HepG2 (cell line): Measurements from ENCODE around the gene ABHD17C. TPM values are rescaled to one million over a fixed set of nuclear protein-coding genes. Genes with fewer than 3 reads are reported as not detected.

ENCODE experiments used
- ATAC-seq: fragments of 200-7000 bp; cut with Tn5 transposase; 3 replicates; pipeline ENCODE4 v1.9.1; 2020; ENCODE audit warnings: mild to moderate bottlenecking, moderate library complexity
- BruUV-seq: library from RNA; stranded (reverse); fragments of 400-500 nt; replicated peaks from 2 replicates; lab custom pipeline; 2021; lab: Mats Ljungman, UMichigan
- CTCF ChIA-PET: fragments of 300-600 bp; formaldehyde crosslinking; extraction: SDS; loops from one replicate; lab custom pipeline; 2021; ENCODE audit warnings: low total read pairs, inconsistent platforms, low intra/inter-chr PET ratio; lab: Yijun Ruan, JAX
- POLR2A ChIA-PET: fragments of 350-600 bp; sonication (Branson Sonifier 250); formaldehyde crosslinking; loops from one replicate; lab custom pipeline; 2020; ENCODE audit warnings: antibody characterized with exemption, inconsistent platforms; lab: Yijun Ruan, JAX
- DNase-seq: peaks from one replicate; pipeline ENCODE4 v3.0.0-alpha.2; 2015; ENCODE audit warnings: low spot score
- FAIRE-seq: peaks from 3 replicates; lab custom pipeline; 2011; peaks lifted over from hg19 to GRCh38; lab: Jason Lieb, UNC
- H2AFZ ChIP-seq: one replicate; pipeline ENCODE4 v1.6.1; 2011; ENCODE audit warnings: low read length, inconsistent platforms
- H3K27ac ChIP-seq: fragments of 300-600 bp; 3 replicates; pipeline ENCODE4 v1.8.0; 2011; ENCODE audit warnings: mixed run types, mild to moderate bottlenecking, mixed read lengths, low read length, inconsistent platforms; ENCODE audit not compliant: insufficient read depth; ENCODE audit errors: extremely low read length
- H3K27me3 ChIP-seq, 2 experiments: fragments of 200-600 bp in 1 of 2; 2 replicates in 1 of 2; 3 replicates in 1 of 2; pipeline versions ENCODE4 v1.6.0 to v1.8.0; 2011; ENCODE audit warnings: low read length in 2 of 2, mild to moderate bottlenecking in 2 of 2, moderate library complexity in 2 of 2, inconsistent platforms in 1 of 2; ENCODE audit not compliant: insufficient read depth in 2 of 2, control insufficient read depth in 1 of 2
- H3K36me3 ChIP-seq, 2 experiments: fragments of 200-600 bp in 1 of 2; replicated peaks in 1 of 2; 2 replicates in 1 of 2; 3 replicates in 1 of 2; pipeline versions ENCODE4 v1.5.1 to v1.8.0; 2011; ENCODE audit warnings: low read length in 2 of 2, inconsistent platforms in 1 of 2; ENCODE audit not compliant: insufficient read depth in 2 of 2, control insufficient read depth in 1 of 2
- H3K4me1 ChIP-seq: 2 replicates; pipeline ENCODE4 v1.5.1; 2012; ENCODE audit warnings: low read length, inconsistent platforms; ENCODE audit not compliant: insufficient read depth
- H3K4me2 ChIP-seq: 2 replicates; pipeline ENCODE4 v1.6.0; 2011; ENCODE audit warnings: low read depth, low read length, inconsistent platforms
- H3K4me3 ChIP-seq, 3 experiments: fragments of 200-600 bp in 1 of 3; sonication (generic), shearing (Covaris generic) in 1 of 3; replicated peaks in 1 of 3; 2 replicates each; pipeline ENCODE4 v1.5.1; 2011 to 2016; ENCODE audit warnings: low read length in 3 of 3, inconsistent platforms in 2 of 3, low read depth in 2 of 3, mild to moderate bottlenecking in 2 of 3, control low read depth in 1 of 3, mixed read lengths in 1 of 3; ENCODE audit not compliant: insufficient read depth in 1 of 3
- H3K79me2 ChIP-seq: one replicate; pipeline ENCODE4 v1.6.1; 2011; ENCODE audit warnings: low read length, inconsistent platforms; ENCODE audit not compliant: insufficient read depth
- H3K9ac ChIP-seq: 2 replicates; pipeline ENCODE4 v1.6.0; 2011; ENCODE audit warnings: mild to moderate bottlenecking, low read depth, low read length, inconsistent platforms; ENCODE audit not compliant: insufficient read depth
- H3K9me3 ChIP-seq: 2 replicates; pipeline ENCODE4 v1.5.1; 2012; ENCODE audit warnings: mild to moderate bottlenecking, low read length
- H4K20me1 ChIP-seq: 2 replicates; pipeline ENCODE4 v1.6.0; 2011; ENCODE audit warnings: inconsistent platforms, mild to moderate bottlenecking, low read length, moderate library complexity; ENCODE audit not compliant: insufficient read depth
- BATF2 ChIP-seq: sonication (generic); formaldehyde crosslinking; IDR thresholded peaks from 2 replicates; pipeline ENCODE4 v1.8.0; 2022; ENCODE audit warnings: mild to moderate bottlenecking, missing genetic modification reagents, moderate library complexity
- IRF2 ChIP-seq: IDR thresholded peaks from 2 replicates; pipeline ENCODE4 v1.6.1; 2018; ENCODE audit warnings: missing genetic modification reagents, missing compliant biosample characterization
- KDM5A ChIP-seq: fragments of 200-600 bp; sonication (generic); IDR thresholded peaks from 2 replicates; pipeline ENCODE4 v1.7.0; 2018; ENCODE audit warnings: antibody characterized with exemption, mild to moderate bottlenecking, low read length, borderline replicate concordance
- MTA3 ChIP-seq: sonication (generic); formaldehyde crosslinking; IDR thresholded peaks from 2 replicates; pipeline ENCODE4 v1.4.0; 2020; ENCODE audit warnings: missing genetic modification reagents
- MZF1 ChIP-seq: sonication (generic); formaldehyde crosslinking; IDR thresholded peaks from 2 replicates; pipeline ENCODE4 v1.8.1; 2023; ENCODE audit warnings: mild to moderate bottlenecking, missing genetic modification reagents, borderline replicate concordance
- PAF1 ChIP-seq: IDR thresholded peaks from 2 replicates; pipeline ENCODE4 v1.6.1; 2016; ENCODE audit warnings: missing genetic modification reagents, missing compliant biosample characterization
- THAP8 ChIP-seq: sonication (generic); formaldehyde crosslinking; IDR thresholded peaks from 2 replicates; pipeline ENCODE4 v1.5.1; 2020; ENCODE audit warnings: missing genetic modification reagents, mild to moderate bottlenecking, borderline replicate concordance
- ZNF414 ChIP-seq: sonication (generic); formaldehyde crosslinking; IDR thresholded peaks from 2 replicates; pipeline ENCODE4 v1.5.0; 2020; ENCODE audit warnings: missing genetic modification reagents
- WGBS: methylation state at CpG from one replicate; pipeline ENCODE4 v1.1.6; 2017; ENCODE audit warnings: low lambda C conversion rate; 5-methylcytosine and 5-hydroxymethylcytosine counted together
- in situ Hi-C: cut with HindIII; loops from 2 replicates; pipeline ENCODE4 v1.10.0; 2017; ENCODE audit warnings: low pct_unique_long_range_greater_than_20kb; ENCODE audit not compliant: extremely low pct_ligation_motif_present
- intact Hi-C: fragments of 100-400 bp; cut with micrococcal nuclease; formaldehyde crosslinking; loops from one replicate; pipeline ENCODE4 v1.10.0; 2022; ENCODE audit not compliant: unreplicated experiment
- polyA plus RNA-seq, 8 experiments: library from polyadenylated mRNA; depleted of rRNA in 3 of 8; stranded (reverse) in 7 of 8; unstranded in 1 of 8; fragments of >200 nt; fragmentation: Illumina TruSeq in 4 of 8; extraction: Trizol in 4 of 8; gene quantifications; 2 replicates each; pipeline versions ENCODE4 v1.2.1 to v1.2.3, GENCODE V29; 2011 to 2016; ENCODE audit warnings: low read depth in 4 of 8, missing spikeins in 1 of 8, mixed read lengths in 1 of 8; ENCODE audit not compliant: insufficient read depth in 1 of 8
- total RNA-seq, 5 experiments: library from RNA; depleted of rRNA; stranded (reverse); fragments of >200 nt; fragmentation: Illumina TruSeq; extraction: Trizol; gene quantifications; 2 replicates each; pipeline ENCODE4 v1.2.3, GENCODE V29; 2016; ENCODE audit warnings: low read depth in 1 of 5
- TF ChIP-seq, protein P1 (sequence below): sonication (generic); formaldehyde crosslinking; IDR thresholded peaks from 2 replicates; pipeline ENCODE4 v1.4.0; 2020; ENCODE audit warnings: missing genetic modification reagents
- TF ChIP-seq, protein P2 (sequence below): sonication (generic); formaldehyde crosslinking; IDR thresholded peaks from 2 replicates; pipeline ENCODE4 v1.8.1; 2023; ENCODE audit warnings: mild to moderate bottlenecking, missing genetic modification reagents
- TF ChIP-seq, protein P3 (sequence below): IDR thresholded peaks from 2 replicates; pipeline ENCODE4 v1.6.1; 2016; ENCODE audit warnings: missing genetic modification reagents, missing compliant biosample characterization

Gene ABHD17C
- total and polyA plus RNA-seq, 2 of the 13 experiments (the other 11 are each of a cell fraction or from before 2014, with no cell fraction given): 2.9 to 3.9 TPM

DNA sequence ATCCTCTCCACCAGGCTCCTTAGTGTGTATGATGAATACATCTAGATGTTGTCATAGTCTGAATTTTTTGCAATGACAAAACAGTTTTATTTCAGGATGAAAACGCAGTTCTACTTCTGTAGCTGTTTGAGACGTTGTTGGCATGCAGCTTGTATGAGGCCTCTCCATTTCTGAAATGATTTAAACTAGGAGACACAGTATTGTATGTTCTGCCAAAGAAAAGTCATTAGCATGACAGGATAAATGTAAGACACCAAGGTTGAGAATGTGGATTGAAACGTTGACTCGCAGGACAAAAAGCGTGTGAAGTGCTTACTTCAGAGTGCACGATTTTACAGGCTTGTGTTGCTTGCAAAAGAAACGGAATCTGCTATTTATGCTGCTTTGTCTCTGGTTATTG, 35.3 kb downstream of the ABHD17C start:
- H4K20me1 ChIP-seq: no peaks in the 10 kb centered on the region
- no peaks in the 10 kb centered on the region for H3K36me3 ChIP-seq
- peaks cover 10% of the 10 kb centered on the region for H3K4me1 ChIP-seq
- no peak overlapping the region for H3K4me3 ChIP-seq
- no peak overlapping the region for H2AFZ ChIP-seq
- FAIRE-seq: no peak
- no peak overlapping the region for H3K9ac ChIP-seq
- TF ChIP-seq, protein P1, sequence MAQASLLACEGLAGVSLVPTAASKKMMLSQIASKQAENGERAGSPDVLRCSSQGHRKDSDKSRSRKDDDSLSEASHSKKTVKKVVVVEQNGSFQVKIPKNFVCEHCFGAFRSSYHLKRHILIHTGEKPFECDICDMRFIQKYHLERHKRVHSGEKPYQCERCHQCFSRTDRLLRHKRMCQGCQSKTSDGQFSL (CRISPR knock-in tag): no peak
- TF ChIP-seq BATF2 (CRISPR knock-in tag) (no peak), PAF1 (CRISPR knock-in tag) (no peak), MTA3 (CRISPR knock-in tag) (no peak), MZF1 (no peak), ZNF414 (CRISPR knock-in tag) (no peak), THAP8 (no peak), IRF2 (CRISPR knock-in tag) (no peak), KDM5A (no peak)
- TF ChIP-seq, protein P2, sequence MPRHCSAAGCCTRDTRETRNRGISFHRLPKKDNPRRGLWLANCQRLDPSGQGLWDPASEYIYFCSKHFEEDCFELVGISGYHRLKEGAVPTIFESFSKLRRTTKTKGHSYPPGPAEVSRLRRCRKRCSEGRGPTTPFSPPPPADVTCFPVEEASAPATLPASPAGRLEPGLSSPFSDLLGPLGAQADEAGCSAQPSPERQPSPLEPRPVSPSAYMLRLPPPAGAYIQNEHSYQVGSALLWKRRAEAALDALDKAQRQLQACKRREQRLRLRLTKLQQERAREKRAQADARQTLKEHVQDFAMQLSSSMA (CRISPR knock-in tag): no peak
- TF ChIP-seq, protein P3, sequence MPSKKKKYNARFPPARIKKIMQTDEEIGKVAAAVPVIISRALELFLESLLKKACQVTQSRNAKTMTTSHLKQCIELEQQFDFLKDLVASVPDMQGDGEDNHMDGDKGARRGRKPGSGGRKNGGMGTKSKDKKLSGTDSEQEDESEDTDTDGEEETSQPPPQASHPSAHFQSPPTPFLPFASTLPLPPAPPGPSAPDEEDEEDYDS (CRISPR knock-in tag): no peak
- H3K79me2 ChIP-seq: no peaks in the 10 kb centered on the region
- no peak overlapping the region for H3K4me2 ChIP-seq
- no TSS peak for BruUV-seq
- 92% methylated on average over 7 of the region's 7 CpGs for WGBS
- intact Hi-C loops: no loop called here
- no peaks in the 10 kb centered on the region for H3K27me3 ChIP-seq
- CTCF ChIA-PET: no interaction called here
- POLR2A ChIA-PET: no interaction called here
- H3K9me3 ChIP-seq: no peaks in the 10 kb centered on the region
- no peak for ATAC-seq
- no peak for DNase-seq
- in situ Hi-C loops: no loop called here
- no peak overlapping the region for H3K27ac ChIP-seq
